GM21381 (cell line): ENCODE results near the gene STIM1.
A peak's percentile ranks its signal among the peaks of the same experiment; 100 is the strongest.

Experiments used
- ATAC-seq: cut with Tn5 transposase; IDR thresholded peaks from one replicate; pipeline ENCODE4 v1.9.1; 2021; ENCODE audit warnings: mild to moderate bottlenecking, moderate library complexity; ENCODE audit not compliant: unreplicated experiment

The STIM1 gene

GRCh38 chr11:3909901-3910300 is 54.4 kb downstream of the STIM1 start:
- no peak for ATAC-seq

GRCh38 chr11:3911908-3912505 is 56.5 kb downstream of the STIM1 start:
- no peak for ATAC-seq

GRCh38 chr11:3913921-3914320 is 58.5 kb downstream of the STIM1 start:
- ATAC-seq: no peak

DNA sequence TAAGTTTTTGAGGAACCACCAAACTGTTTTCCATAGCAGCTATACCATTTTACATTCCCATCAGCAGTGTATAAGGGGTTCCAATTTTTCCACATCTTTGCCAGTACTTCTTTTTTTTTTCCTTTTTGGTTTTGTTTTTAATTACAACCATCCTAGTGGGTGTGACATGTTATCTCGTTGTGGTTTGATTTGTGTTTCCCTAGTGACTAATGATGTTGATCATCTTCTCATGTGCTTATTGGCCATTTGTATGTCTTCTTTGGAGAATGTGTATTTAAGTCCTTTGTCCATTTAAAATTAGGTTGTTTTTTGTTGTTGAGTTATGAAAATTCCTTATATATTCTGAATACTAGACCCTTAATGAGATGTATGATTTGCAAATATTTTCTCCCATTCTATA is 59.3 kb downstream of the STIM1 start:
- ATAC-seq: no peak

DNA sequence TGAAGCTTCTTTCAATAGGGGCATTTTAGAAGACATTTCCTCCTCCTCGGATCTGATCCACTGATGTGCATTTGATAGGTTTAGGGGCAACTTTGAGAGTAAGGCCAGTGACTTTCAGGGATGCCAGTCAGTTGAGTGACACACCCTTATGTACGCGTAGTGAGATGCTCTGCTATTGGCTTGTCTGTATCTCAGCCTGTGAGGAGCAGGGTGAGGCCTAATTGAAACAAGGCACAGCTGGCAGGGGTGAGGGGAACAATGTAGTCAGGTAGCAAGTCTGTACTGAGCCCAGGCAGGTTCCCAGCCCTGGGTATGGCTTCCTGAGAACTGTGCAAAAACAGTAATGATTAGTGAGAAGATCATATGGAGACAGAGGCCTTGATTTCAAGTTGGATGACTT is 61.5 kb downstream of the STIM1 start:
- no peak for ATAC-seq

GRCh38 chr11:3920148-3920852 is 64.8 kb downstream of the STIM1 start:
- ATAC-seq: peak; percentile 69

DNA sequence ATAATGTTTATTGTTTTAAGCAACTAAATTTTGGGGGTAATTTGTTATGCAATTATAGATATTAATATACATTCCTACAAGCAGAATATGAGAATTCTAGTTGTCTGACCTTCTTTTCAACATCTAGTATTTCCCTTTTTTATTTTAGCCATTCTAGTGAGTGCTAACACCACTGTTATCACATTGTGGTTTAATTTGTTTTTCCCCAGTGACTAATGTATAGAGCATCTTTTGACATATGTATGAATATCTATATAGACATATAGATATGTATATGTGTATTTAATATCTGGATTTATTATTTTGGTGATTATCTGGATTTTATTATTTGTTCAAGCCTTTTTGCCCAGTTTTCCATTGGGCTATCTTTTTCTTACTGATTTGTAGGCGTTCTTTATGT is 66.6 kb downstream of the STIM1 start:
- no peak for ATAC-seq

- ATAC-seq: no peak
Observed at GRCh38 chr11:3925513-3925912, 70.0 kb downstream of the STIM1 start.

DNA sequence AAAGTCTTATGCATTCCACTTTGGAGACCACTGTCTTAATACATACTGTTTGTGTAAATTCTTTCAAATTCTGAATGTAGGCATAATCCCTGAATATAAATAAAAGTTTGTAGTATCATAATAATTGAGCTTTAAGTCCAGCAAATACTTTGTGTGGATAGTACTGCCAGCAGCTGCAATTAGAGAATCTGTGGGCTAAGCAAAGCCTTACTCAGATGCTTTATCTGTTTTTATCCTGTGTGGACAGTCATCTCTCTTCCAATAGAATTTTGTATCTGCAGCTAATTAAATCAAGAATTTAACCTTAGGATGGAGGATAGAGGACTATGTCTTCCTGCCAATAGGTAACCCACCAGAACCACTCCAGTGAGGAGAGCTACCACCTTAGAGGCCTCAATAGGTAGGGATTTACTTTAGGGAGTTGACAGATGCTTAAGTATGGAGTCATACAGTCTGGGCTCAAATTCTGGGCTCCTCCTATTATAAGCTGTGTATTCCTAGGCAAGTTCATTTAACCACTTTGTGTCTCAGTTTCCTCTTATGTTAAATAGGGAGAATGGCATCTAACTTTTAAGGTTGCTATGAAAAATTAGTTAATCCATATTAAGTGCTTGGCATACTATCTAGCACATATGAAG is 71.1 kb downstream of the STIM1 start:
- no peak for ATAC-seq

- no peak for ATAC-seq
Observed at GRCh38 chr11:3927129-3927796, 71.8 kb downstream of the STIM1 start.

DNA sequence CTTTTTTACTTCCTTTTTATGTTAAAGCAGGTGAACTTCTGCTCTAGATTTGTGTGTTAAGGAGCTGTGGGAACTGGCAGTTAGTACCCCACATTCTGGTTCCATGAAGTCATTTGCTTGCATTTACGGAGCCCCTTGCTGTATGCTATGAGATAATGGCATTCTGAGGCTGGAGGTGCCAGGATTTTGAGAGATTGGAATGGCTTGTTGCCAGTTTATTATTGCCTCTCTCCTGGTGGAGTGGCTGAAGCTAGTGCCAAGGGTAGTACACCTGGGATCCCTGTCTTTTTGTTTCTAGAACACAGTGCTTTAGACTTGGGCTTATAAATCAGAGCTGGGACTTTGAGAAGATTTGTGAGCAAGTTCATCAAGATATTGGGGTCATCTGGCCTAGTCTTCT is 73.8 kb downstream of the STIM1 start:
- no peak for ATAC-seq

- ATAC-seq: no peak
Observed at GRCh38 chr11:3929649-3930048, 74.2 kb downstream of the STIM1 start.

GRCh38 chr11:3932698-3933097 is 77.2 kb downstream of the STIM1 start:
- ATAC-seq: no peak

GRCh38 chr11:3933165-3933628 is 77.7 kb downstream of the STIM1 start:
- ATAC-seq: no peak

- ATAC-seq: no peak
Observed at GRCh38 chr11:3934658-3935057, 79.2 kb downstream of the STIM1 start.

GRCh38 chr11:3936517-3936916 is 81.1 kb downstream of the STIM1 start:
- ATAC-seq: no peak

- ATAC-seq: no peak
Observed at GRCh38 chr11:3939211-3939610, 83.7 kb downstream of the STIM1 start.

DNA sequence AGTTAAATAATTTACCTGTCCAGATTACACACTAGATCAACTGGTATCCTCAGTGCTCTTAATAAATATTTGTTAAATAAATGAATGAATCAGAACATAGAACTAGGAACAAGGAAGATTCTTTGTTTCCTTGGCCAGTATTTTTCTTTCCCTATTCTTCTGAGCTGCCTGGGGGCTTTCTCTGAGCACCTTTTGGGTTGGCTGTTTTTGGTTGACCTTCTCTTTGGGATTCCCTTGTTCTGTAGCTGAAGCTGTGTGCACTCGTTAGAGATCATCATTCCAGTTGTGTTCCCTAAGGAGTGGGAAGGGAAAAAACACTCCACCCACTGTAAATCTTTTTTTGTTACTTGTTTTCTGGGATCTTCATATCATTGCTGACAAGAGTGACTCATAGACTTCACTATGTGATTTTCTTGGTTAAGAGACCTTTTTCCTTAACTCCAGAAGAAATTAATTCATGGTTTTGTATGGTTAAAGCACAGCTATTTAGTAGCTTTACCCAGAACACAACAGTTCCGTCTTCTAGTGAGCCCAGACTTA is 84.3 kb downstream of the STIM1 start:
- no peak for ATAC-seq

DNA sequence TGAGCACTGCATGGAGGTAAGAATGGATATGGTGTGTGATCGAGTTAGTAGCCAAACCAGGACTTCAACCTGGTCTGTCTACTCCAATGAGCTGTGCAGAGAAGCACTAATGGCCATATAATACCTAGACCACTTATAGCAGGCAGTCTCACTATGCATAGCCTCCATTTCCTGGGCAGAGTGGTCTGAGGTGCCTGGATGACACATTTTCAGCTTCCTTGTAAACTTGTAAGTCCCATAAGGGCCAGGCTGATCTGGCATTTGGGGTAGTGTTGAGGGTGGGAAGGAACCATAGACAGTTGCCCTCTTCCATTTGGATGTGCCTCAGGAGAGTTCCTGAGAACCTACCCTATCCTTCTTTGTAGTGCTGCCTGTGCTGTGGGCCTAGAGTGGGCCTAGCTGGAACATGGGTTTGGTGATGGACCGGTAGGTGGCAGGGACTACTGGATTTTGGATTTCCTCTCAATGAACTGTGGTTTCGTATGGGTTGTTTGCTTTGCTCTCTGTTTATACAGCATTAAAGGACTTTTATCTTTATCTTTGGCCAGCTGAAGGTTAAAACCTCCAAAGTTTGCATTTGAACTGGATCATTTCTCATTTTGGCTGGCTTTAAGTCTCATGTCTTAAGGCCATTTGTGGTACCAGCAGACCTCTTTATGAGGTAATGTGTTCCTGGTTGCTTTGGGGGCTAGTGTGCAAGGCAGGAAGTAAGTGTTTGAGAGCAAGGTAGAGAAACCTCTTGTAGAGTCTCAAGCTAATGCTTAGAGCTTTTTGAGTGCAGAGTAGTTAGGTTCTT is 86.9 kb downstream of the STIM1 start:
- ATAC-seq: no peak

DNA sequence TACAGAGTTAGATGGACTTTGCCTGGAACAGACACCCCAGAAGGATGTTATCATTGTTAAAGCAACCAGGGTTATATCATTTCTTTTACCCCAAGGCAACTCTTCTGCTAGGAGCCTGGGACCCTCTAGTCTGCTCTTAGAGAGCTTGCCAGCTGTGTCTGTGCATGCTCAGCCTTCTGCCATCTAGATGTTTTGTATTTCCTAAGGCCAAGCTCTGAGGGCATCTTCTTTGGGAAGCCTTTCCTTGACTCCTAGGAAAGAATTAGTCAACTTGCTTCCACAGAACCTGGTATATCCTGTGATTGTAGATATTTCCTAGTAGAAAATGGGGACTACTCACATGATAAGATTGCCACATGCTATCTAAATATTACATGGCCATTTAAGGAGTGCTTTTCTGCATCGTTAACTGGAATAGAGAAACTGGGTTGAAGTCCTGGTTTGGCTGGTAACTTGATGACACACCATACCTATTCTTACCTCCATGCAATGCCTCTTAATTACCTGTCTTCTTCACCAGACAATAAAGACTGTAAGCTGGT is 87.6 kb downstream of the STIM1 start:
- no peak for ATAC-seq
